CD4-positive, alpha-beta T cell (primary cell): ENCODE measurements around the gene SELENON. TPM values are rescaled to one million over a fixed set of nuclear protein-coding genes. Genes with fewer than 3 reads are reported as not detected.

Experiments used
- ATAC-seq: fragments of 200-7000 bp; cut with Tn5 transposase; one replicate; pipeline ENCODE4 v1.10.0; 2022; ENCODE audit warnings: mild to moderate bottlenecking; ENCODE audit not compliant: poor library complexity
- CTCF ChIA-PET: fragments of 350-600 bp; sonication (Branson Sonifier 250); formaldehyde crosslinking; loops from one replicate; lab custom pipeline; 2021; ENCODE audit warnings: antibody characterized with exemption, inconsistent platforms; lab: Charles Lee
- POLR2A ChIA-PET: fragments of 350-600 bp; sonication (Branson Sonifier 250); formaldehyde crosslinking; loops from one replicate; lab custom pipeline; 2021; ENCODE audit warnings: antibody characterized with exemption, inconsistent platforms; lab: Charles Lee
- DNase-seq, 14 experiments: peaks; one replicate each; pipeline ENCODE4 v3.0.0-alpha.2; 2013 to 2020; ENCODE audit warnings: mixed read lengths in 2 of 14
- H3K27ac ChIP-seq, 2 donors: one replicate each; pipeline versions ENCODE4 v1.5.1 to v1.7.0; 2013; ENCODE audit warnings: low read length in 2 of 2, low read depth in 1 of 2, mild to moderate bottlenecking in 1 of 2
- H3K27me3 ChIP-seq, 2 experiments: 1 replicate in 1 of 2; 2 replicates in 1 of 2; pipeline versions ENCODE4 v1.6.1 to v1.7.0; 2013; ENCODE audit warnings: low read length in 2 of 2, control low read depth in 1 of 2, mild to moderate bottlenecking in 1 of 2, moderate library complexity in 1 of 2; ENCODE audit not compliant: insufficient read depth in 2 of 2, control insufficient read depth in 1 of 2
- H3K36me3 ChIP-seq: one replicate; pipeline ENCODE4 v1.6.1; 2013; ENCODE audit warnings: low read length, control low read depth; ENCODE audit not compliant: insufficient read depth
- H3K4me1 ChIP-seq: one replicate; pipeline ENCODE4 v1.6.1; 2013; ENCODE audit warnings: low read length, control low read depth; ENCODE audit not compliant: insufficient read depth
- H3K4me3 ChIP-seq: one replicate; pipeline ENCODE4 v1.5.1; 2013; ENCODE audit warnings: mild to moderate bottlenecking, low read length, moderate library complexity
- H3K9me3 ChIP-seq, 2 experiments: 1 replicate in 1 of 2; 2 replicates in 1 of 2; pipeline versions ENCODE4 v1.6.1 to v1.7.0; 2013; ENCODE audit warnings: low read length in 2 of 2, mild to moderate bottlenecking in 2 of 2, control low read depth in 1 of 2, moderate library complexity in 1 of 2; ENCODE audit not compliant: control insufficient read depth in 1 of 2, insufficient read depth in 1 of 2
- H3K27ac Mint-ChIP-seq: one replicate; pipeline ENCODE4 v1.8.0; 2020; ENCODE audit warnings: mixed read lengths
- H3K27me3 Mint-ChIP-seq: one replicate; pipeline ENCODE4 v1.8.0; 2021; ENCODE audit warnings: mixed read lengths
- H3K36me3 Mint-ChIP-seq: one replicate; pipeline ENCODE4 v1.8.0; 2021; ENCODE audit warnings: low read depth, mixed read lengths
- H3K4me1 Mint-ChIP-seq: one replicate; pipeline ENCODE4 v1.8.0; 2021; ENCODE audit warnings: low read depth, mixed read lengths
- H3K4me3 Mint-ChIP-seq: one replicate; pipeline ENCODE4 v1.8.0; 2020; ENCODE audit warnings: mild to moderate bottlenecking, mixed read lengths
- H3K9me3 Mint-ChIP-seq: one replicate; pipeline ENCODE4 v1.8.0; 2020; ENCODE audit warnings: mixed read lengths
- intact Hi-C, 2 experiments: fragments of 100-400 bp; cut with DNase I in 1 of 2; cut with micrococcal nuclease in 1 of 2; formaldehyde crosslinking; loops; one replicate each; pipeline versions ENCODE4 v1.15.1 to v1.9.0; 2023 to 2025; cut with DNase I, micrococcal nuclease
- total RNA-seq, 174 experiments: library from RNA in 2 of 174; stranded (reverse) in 2 of 174; gene quantifications; one replicate each; pipeline ENCODE4 v1.2.3 and lab custom pipeline; 2021 to 2026
- TF ChIP-seq, protein P1 (sequence below): fragments of 200-600 bp; IDR thresholded peaks from one replicate; pipeline ENCODE4 v1.8.0; 2022; ENCODE audit warnings: antibody characterized with exemption, mild to moderate bottlenecking

The SELENON gene
- total RNA-seq, 2 experiments from 2014 or later: 25.3 to 25.7 TPM

DNA sequence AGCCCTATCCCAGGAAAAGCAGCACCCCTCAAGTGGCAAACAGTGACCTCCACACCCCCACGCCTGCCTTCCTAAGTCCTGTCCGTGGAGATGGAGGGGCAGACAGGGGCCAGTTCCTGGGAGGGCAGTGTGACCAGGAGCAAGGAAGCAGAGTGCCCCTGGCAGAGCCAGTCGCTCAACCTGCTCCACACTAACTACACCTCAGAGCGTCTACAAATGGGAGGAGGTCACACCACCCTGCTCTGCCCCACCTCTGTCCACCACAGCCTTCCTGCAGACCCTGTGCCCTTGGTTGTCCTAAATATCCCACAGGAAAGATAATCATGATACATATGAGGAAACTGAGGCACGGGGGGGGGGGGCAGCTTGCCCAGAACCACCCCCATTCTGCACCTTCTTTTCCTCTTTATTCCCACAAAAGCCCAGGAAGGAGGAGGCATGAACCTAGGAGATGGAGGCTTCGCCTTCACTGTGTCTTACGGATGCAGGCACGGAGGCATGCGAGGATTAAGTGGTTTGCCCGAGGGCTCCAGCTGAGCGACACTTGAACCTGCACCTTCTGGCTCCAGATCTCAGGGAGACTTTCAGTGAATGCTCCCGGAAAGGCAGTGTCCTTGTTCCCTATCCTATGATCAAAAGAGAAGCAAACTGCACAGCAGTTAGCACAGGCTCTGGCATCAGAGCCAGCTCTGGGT is 42.7 kb upstream of the SELENON start:
- Mint-ChIP-seq H3K4me1 (peaks cover 50% of the 10 kb centered on the region), H3K27me3 (no peaks in the 10 kb centered on the region), H3K27ac (peak overlapping the region; percentile 99), H3K4me3 (no peak overlapping the region), H3K36me3 (peaks cover 92% of the 10 kb centered on the region), H3K9me3 (no peaks in the 10 kb centered on the region)
- Histone ChIP-seq H3K27me3 (no peaks in the 10 kb centered on the region), H3K9me3 (no peaks in the 10 kb centered on the region), H3K36me3 (peaks cover 64% of the 10 kb centered on the region), H3K4me3 (no peak overlapping the region), H3K4me1 (peaks cover 45% of the 10 kb centered on the region), H3K27ac (peak overlapping the region in 1 of 2 donors; percentile 63)
- ATAC-seq (no peak), DNase-seq (no peak)
- TF ChIP-seq, protein P1, sequence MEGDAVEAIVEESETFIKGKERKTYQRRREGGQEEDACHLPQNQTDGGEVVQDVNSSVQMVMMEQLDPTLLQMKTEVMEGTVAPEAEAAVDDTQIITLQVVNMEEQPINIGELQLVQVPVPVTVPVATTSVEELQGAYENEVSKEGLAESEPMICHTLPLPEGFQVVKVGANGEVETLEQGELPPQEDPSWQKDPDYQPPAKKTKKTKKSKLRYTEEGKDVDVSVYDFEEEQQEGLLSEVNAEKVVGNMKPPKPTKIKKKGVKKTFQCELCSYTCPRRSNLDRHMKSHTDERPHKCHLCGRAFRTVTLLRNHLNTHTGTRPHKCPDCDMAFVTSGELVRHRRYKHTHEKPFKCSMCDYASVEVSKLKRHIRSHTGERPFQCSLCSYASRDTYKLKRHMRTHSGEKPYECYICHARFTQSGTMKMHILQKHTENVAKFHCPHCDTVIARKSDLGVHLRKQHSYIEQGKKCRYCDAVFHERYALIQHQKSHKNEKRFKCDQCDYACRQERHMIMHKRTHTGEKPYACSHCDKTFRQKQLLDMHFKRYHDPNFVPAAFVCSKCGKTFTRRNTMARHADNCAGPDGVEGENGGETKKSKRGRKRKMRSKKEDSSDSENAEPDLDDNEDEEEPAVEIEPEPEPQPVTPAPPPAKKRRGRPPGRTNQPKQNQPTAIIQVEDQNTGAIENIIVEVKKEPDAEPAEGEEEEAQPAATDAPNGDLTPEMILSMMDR: no peak
- POLR2A ChIA-PET: interaction anchor here (7.0 kb wide), 1 partner anchor 17 kb away, joined by 38 read pairs; no protein-coding TSS in a partner anchor
- intact Hi-C loops: no loop called here
- CTCF ChIA-PET: no interaction called here

DNA sequence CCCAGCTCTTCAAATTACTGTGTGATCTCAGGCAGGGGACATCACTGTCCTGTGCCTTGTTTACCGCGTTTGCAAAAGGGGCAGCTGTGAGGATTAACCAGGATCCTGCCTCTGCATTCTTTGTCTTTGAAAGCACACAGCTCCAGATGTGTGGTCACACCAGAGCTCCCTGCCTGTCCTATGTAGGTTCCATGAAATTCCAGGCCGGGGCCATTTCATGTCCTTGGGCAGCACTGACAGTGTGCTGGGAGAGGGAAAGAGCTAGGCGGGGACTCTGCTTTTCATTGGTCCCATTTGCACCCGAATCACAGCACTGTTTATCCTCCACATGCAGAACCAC is 42.2 kb upstream of the SELENON start:
- TF ChIP-seq, protein P1: no peak
- Mint-ChIP-seq H3K4me1 (peaks cover 46% of the 10 kb centered on the region), H3K9me3 (no peaks in the 10 kb centered on the region), H3K27ac (peak overlapping the region; percentile 99), H3K27me3 (no peaks in the 10 kb centered on the region), H3K4me3 (no peak overlapping the region), H3K36me3 (peaks cover 94% of the 10 kb centered on the region)
- Histone ChIP-seq H3K4me3 (no peak overlapping the region), H3K36me3 (peaks cover 64% of the 10 kb centered on the region), H3K9me3 (no peaks in the 10 kb centered on the region), H3K4me1 (peaks cover 43% of the 10 kb centered on the region), H3K27me3 (no peaks in the 10 kb centered on the region), H3K27ac (no peak overlapping the region)
- intact Hi-C loops: no loop called here
- POLR2A ChIA-PET: interaction anchor here (1.8 to 7.0 kb wide), 2 partner anchors 17 to 25 kb away, joined by 4 to 38 read pairs; no protein-coding TSS in a partner anchor
- ATAC-seq (no peak), DNase-seq (no peak)
- CTCF ChIA-PET: no interaction called here

DNA sequence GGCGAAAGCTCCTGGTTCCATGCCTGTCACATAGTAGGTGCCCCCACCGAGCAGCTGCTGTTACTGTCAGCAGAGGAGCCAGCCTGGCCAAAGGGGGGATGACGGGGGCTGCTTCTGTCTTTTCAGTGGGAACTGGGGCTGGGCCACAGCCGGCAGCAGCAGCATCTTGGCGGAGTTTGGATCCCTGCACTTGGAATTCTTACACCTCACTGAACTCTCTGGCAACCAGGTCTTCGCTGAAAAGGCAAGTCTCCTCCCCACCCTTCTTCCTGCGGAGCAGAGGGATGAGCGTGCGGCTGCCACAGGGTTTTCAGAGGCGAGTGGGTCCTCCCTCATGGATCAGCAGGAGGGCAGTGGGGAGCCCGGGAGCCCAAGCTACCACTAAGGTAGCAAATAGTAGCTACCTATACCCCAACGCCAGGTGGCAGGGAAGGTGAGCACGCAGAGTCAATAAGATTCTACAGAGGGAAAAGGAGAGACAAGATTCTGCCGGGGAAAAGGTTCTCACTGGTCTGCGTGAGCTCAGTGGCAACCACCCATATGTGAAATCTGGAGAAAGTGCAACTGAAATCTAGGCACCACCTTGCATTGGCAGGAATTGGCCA is 41.4 kb upstream of the SELENON start:
- POLR2A ChIA-PET: interaction anchor here (1.0 to 7.0 kb wide), 4 partner anchors 16 to 82 kb away, joined by 4 to 38 read pairs (median 4); partner anchors contain the start of gene MTFR1L
- ATAC-seq (no peak), DNase-seq (no peak)
- H3K4me3 Mint-ChIP-seq: no peak overlapping the region
- H3K4me1 ChIP-seq: peaks cover 36% of the 10 kb centered on the region
- H3K27me3 Mint-ChIP-seq: no peaks in the 10 kb centered on the region
- peak overlapping the region; percentile 76 for H3K27ac Mint-ChIP-seq
- H3K36me3 Mint-ChIP-seq: peaks cover 89% of the 10 kb centered on the region
- intact Hi-C loops: no loop called here
- TF ChIP-seq, protein P1: no peak
- peaks cover 58% of the 10 kb centered on the region for H3K36me3 ChIP-seq
- H3K4me3 ChIP-seq: no peak overlapping the region
- H3K4me1 Mint-ChIP-seq: peaks cover 41% of the 10 kb centered on the region
- no peaks in the 10 kb centered on the region for H3K27me3 ChIP-seq
- CTCF ChIA-PET: no interaction called here
- H3K9me3 Mint-ChIP-seq: no peaks in the 10 kb centered on the region
- no peak overlapping the region for H3K27ac ChIP-seq
- no peaks in the 10 kb centered on the region for H3K9me3 ChIP-seq
